ENCODE measurements around the gene CD300E.

The CD300E gene

DNA sequence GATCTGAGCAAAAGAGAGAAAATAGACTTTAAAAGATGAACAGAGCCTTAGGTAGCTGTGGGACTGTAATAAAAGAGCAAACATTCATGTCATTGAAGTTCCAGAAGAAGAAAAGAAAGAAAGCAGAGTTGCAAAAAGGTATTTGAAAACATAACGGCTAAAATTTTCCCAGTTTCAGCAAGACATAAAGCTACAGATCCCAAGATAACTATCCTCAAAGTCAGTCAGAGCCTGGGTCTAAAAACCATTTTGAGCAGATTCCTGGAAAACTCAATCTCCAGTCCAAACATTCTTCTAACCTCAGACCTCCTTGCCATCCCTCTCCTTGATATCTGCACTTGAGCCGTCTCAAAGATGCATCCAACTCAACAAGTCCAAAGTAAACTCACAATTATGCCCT is 20.9 kb upstream of the CD300E start:
- no peak for DNase-seq (ENCODE audit: low read depth)
- no peak overlapping the region for H3K4me3 ChIP-seq (ENCODE audit: control insufficient read depth, low read depth, low read length)
- TF ChIP-seq, protein P1, sequence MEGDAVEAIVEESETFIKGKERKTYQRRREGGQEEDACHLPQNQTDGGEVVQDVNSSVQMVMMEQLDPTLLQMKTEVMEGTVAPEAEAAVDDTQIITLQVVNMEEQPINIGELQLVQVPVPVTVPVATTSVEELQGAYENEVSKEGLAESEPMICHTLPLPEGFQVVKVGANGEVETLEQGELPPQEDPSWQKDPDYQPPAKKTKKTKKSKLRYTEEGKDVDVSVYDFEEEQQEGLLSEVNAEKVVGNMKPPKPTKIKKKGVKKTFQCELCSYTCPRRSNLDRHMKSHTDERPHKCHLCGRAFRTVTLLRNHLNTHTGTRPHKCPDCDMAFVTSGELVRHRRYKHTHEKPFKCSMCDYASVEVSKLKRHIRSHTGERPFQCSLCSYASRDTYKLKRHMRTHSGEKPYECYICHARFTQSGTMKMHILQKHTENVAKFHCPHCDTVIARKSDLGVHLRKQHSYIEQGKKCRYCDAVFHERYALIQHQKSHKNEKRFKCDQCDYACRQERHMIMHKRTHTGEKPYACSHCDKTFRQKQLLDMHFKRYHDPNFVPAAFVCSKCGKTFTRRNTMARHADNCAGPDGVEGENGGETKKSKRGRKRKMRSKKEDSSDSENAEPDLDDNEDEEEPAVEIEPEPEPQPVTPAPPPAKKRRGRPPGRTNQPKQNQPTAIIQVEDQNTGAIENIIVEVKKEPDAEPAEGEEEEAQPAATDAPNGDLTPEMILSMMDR (IDR thresholded peaks at IDR 0.05; ENCODE audit: control insufficient read depth, insufficient read depth, low read depth, low read length, missing control alignments) = no peak

DNA sequence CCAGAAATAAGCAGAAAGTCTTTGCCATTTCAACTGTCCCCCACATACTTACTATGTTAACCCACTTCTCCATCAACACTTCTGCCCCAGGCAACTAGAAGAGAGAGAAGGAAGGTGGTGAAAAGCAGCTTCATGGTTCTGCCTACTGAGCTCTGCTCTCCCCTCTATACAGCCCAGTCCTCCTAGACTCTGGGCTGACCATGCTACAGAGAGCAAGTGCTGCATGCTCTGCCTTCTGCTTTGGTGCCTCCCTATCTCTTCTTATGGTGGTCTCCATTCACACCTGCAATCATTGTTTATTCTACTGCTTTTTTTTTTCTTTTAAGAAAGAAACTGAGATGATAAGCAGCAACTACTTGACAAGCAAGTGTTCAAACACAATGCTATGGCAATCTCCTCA is 20.3 kb upstream of the CD300E start:
- TF ChIP-seq, protein P1 (IDR thresholded peaks at IDR 0.05; ENCODE audit: control insufficient read depth, insufficient read depth, low read depth, low read length, missing control alignments) = no peak
- no peak for DNase-seq (ENCODE audit: low read depth)
- H3K4me3 ChIP-seq (ENCODE audit: control insufficient read depth, low read depth, low read length) = no peak overlapping the region

DNA sequence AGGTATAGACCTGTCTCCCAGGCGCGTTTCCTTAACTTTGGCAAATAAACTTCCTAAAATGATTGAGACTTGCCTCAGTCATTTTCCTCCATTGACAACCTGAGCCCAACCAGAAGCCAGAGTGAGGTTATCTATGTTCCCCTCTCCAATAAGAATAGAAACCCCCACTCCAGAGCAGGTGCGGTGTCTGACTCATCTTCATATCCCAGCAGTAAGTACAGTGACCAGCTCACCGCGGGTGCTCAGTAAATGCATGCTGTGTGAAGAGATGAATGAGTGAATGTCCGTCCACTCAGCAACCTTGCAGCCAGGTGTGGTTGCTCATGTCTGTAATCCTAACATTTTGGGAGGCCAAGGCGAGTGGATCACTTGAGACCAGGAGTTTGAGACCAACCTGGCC is 19.5 kb upstream of the CD300E start:
- DNase-seq (ENCODE audit: low read depth) = no peak
- no peak overlapping the region for H3K4me3 ChIP-seq (ENCODE audit: control insufficient read depth, low read depth, low read length)
- TF ChIP-seq, protein P1 (IDR thresholded peaks at IDR 0.05; ENCODE audit: control insufficient read depth, insufficient read depth, low read depth, low read length, missing control alignments) = no peak

DNA sequence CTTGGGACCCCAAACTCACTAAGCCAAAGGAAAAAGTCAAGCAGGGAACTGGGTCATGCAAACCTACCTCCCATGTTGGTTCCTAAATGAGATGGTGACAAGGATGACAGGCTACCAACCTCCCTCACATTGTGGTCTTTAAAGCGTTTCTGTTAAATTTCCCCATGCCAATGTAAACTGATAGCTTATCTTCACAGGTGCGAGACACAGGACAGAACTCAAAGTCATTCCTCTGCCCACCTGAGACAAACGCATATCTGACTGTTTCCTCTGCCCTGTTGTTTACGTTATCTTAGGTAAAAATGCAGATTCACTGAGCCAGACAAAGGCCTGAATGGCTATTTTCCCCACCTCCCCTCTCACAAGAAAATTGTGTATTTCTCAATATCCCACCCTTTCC is 19.0 kb upstream of the CD300E start:
- TF ChIP-seq, protein P1 (IDR thresholded peaks at IDR 0.05; ENCODE audit: control insufficient read depth, insufficient read depth, low read depth, low read length, missing control alignments) = no peak
- no peak overlapping the region for H3K4me3 ChIP-seq (ENCODE audit: control insufficient read depth, low read depth, low read length)

DNA sequence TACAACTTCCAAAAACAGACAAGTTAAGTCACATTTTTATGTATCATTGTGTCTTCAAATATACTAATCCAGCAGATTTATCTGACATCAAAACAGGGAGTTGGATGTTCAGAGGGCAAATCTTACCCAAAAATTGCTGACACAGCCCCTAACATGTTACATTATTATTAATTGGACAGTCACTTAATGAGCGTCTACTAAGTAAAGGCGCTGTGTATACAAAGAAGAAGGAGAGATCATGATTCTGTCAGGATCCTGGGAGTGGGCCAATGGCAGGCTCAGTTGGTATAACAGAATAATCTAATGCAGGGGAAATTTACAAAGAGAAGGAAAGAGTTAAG is 18.4 kb upstream of the CD300E start:
- TF ChIP-seq, protein P1 (IDR thresholded peaks at IDR 0.05; ENCODE audit: control insufficient read depth, insufficient read depth, low read depth, low read length, missing control alignments) = no peak
- no peak for DNase-seq (ENCODE audit: low read depth)
- H3K4me3 ChIP-seq (ENCODE audit: control insufficient read depth, low read depth, low read length) = no peak overlapping the region

More for the DNA sequence above, 19.0 kb upstream of the CD300E start:
- no peak for DNase-seq (ENCODE audit: low read depth)

DNA sequence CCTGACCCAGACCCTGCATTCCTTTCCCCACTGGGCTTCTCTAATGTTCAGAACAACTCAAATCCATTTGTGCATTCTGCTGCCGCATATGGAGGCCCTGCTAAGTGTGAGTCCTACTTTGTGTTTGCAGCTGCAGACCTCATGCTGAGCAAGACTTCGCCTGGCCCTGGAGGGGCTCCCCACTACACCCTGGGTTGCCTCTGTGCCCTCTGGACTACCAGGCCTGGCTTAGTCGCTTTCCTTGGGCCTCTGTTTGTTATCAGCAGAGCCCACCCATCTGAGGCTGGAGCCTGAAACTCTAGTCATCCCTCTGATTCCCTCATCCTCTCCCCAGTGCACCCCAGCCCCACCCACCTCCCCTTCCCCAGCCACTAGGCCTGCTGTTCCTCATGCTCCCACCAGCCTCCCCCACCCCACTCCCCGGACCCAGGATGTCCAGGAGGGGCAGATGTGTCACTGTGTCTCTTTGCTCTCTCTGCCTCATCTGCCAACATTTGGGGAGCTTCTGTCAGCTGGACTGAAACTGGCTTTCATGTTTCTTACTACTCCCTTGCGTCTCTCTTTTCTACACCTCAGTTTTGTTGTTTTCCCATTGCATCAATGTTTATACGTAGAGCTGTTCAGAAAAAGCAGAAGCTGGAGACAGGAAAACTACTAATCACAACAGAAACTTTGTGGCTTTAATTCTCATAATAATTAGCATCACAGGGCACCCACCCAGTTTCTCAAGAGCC is 17.9 kb upstream of the CD300E start:
- TF ChIP-seq, protein P1 (IDR thresholded peaks at IDR 0.05; ENCODE audit: control insufficient read depth, insufficient read depth, low read depth, low read length, missing control alignments) = no peak
- no peak for DNase-seq (ENCODE audit: low read depth)

More for the DNA sequence above, 17.9 kb upstream of the CD300E start:
- no peak overlapping the region for H3K4me3 ChIP-seq (ENCODE audit: control insufficient read depth, low read depth, low read length)

Data from AG09309 (cell line).